NCI-H748 treated with DMSO at 0.1 percent for 48 hours (cell line): ENCODE measurements around the gene LSR.

ENCODE experiments used
- DNase-seq: peaks from one replicate; lab custom pipeline; 2025; lab: John Stamatoyannopoulos, UW

Gene LSR, protein sequence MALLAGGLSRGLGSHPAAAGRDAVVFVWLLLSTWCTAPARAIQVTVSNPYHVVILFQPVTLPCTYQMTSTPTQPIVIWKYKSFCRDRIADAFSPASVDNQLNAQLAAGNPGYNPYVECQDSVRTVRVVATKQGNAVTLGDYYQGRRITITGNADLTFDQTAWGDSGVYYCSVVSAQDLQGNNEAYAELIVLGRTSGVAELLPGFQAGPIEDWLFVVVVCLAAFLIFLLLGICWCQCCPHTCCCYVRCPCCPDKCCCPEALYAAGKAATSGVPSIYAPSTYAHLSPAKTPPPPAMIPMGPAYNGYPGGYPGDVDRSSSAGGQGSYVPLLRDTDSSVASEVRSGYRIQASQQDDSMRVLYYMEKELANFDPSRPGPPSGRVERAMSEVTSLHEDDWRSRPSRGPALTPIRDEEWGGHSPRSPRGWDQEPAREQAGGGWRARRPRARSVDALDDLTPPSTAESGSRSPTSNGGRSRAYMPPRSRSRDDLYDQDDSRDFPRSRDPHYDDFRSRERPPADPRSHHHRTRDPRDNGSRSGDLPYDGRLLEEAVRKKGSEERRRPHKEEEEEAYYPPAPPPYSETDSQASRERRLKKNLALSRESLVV

GRCh38 chr19:35248310-35249145 is at the start of gene LSR:
Gene LSR, plus strand, starts transcription at chr19:35249002. Its CDS starts 21 bp downstream, at chr19:35249023.
- peak; percentile 97 for DNase-seq

- no peak for DNase-seq
These were observed 49.3 kb upstream of the LSR start for GRCh38 chr19:35199481-35199880.

DNA sequence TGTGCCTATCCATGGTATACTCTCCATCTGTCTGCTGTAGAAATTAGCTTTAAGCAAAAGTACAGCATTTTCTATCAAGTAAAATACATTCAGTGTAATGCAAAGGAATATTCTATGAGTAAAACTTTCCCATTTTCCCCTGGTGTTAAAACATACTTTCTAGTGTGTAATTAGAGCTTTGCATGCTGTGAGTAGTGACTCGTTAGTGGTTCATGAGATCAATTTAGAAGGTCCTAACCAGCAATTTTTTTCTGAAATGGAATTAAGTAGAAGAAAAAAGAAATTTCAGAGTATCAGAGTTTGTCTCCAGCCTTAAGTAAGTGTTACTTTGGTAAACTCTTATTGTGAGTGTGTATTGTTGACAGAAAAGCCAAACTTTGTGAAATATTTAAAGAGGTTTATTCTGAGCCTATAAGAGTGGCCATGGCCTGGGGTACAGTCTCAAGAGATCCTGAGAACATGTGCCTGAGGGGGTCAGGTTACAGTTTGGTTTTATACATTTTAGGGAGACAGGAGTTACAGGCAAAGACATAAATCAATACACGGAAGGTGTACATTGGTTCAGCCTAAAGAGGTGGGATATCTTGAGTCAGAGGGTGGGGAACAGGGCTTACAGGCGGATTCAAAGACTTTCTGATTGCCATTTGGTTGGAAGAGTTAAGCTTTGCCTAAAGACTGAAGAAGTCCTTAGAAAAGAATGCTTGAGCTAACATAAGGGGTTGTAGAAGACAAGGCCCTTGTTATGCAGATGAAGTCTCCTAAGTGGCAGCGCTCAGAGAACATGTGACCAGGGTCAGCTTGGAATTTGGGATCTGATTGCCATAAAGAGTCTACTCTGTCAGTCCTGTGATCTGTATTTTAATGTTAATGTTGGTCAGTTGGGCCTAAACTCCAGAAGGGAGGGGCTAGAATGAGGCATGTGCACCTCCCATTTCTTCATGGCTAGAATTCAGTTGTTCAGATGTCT is 45.8 kb upstream of the LSR start:
- no peak for DNase-seq

DNA sequence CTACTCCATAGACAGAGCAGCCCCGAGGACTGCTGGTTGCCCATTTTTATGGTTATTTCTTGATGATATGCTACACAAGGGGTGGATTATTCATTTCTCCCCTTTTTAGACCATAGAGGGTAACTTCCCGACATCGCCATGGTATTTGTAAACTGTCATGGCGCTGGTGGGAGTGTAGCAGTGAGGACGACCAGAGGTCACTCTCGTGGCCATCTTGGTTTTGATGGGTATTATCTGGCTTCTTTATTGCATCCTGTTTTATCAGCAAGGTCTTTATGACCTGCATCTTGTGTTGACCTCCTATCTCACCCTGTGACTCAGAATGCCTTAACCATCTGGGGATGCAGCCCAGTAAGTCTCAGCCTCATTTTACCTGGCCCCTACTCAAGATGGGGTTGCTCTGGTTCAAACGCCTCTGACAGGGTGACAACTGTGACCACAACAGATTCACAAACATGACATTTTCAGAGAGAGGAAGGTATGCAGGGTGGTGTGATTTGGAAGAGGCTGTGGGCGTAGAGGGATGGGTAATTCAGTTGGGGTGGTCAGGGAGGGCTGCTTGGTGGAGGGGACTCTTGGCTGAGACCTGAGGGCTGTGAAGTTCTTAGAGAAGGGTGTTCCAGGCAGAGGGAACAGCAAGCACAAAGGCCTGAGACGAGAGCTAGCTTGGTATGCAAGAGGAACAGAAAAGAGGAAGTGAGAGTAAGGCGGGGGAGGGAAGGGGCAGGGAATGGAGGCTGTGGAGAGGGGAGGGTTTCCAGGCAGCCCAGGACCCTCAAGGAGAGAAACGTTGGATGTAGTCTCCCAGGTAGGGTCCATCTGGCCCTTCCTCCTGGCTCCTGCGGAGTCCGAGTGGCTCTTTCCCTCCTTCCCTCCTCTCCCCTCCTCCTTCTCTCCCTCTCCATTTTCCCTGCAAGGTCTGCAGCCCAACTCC is 43.7 kb upstream of the LSR start:
- no peak for DNase-seq

DNA sequence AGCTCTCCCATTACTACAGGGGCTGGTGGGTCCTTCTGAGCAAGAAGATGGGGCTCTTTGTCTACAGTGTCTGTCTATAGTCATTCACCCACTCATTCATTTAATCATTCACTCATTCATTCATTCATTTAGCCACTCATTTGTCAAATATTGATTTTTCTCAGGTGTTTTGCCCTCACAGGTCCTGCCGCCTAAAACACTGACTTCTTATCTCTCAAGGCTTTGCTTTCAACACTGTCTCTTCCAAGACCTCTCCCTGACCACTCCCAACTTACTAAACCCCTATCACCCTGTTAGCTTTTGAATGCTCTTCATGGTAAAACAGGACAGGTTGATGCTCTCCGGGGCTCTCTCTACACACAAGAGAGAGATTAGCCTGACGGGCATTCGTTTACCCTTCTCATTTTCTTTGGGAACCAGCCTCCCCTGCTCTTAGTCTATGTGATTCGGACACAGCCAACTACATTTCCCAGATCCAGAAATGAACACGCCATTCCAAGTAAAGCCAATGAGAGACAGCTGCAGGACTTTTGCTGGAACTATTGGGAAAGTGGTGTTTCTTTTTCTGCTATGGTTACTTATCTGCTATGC is 43.0 kb upstream of the LSR start:
- DNase-seq: no peak

- no peak for DNase-seq
These were observed 42.4 kb upstream of the LSR start for GRCh38 chr19:35206379-35206778.

- no peak for DNase-seq
These were observed 41.9 kb upstream of the LSR start for GRCh38 chr19:35206855-35207254.

DNA sequence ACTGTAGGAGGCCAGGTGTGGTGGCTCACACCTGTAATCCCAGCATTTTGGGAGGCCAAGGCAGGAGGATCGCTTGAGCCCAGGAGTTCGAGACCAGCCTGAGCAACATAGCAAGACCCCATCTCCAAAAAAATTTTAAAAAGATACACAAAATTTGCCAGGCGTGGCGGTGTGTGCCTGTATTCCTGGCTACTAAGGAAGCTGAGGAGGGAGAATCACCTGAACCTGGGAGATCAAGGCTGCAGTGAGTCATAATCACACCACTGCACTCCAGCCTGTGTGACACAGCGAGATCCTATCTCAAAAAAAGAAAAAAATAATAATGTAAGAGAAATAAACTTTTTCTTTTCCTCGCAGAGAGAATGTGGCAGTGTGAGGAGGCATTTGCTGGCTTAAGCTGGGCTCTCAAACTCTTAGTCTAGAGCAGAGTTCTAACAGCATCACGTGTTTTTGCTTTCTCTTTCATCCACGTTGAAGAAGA is 41.4 kb upstream of the LSR start:
- DNase-seq: no peak

GRCh38 chr19:35208121-35208520 is 40.7 kb upstream of the LSR start:
- DNase-seq: no peak

DNA sequence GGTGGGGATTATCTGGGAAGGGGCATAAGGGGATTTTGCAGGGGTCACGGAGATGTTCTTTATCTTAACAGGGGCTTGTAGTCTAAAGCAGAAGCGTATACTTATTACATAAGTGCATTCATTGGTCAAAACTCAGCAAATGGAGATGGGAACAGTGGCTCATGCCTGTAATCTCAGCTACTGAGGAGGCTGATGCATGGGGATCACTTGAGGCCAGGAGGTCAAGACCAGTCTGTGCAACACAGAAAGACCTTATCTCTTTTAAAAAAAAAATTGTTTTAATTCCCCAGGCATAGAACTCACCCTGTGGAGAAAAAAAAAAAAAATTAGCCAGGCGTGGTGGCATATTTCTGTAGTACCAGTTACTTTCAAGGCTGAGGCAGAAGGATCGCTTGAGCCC is 39.2 kb upstream of the LSR start:
- DNase-seq: no peak

- DNase-seq: no peak
These were observed 37.1 kb upstream of the LSR start for GRCh38 chr19:35211545-35212230.

DNA sequence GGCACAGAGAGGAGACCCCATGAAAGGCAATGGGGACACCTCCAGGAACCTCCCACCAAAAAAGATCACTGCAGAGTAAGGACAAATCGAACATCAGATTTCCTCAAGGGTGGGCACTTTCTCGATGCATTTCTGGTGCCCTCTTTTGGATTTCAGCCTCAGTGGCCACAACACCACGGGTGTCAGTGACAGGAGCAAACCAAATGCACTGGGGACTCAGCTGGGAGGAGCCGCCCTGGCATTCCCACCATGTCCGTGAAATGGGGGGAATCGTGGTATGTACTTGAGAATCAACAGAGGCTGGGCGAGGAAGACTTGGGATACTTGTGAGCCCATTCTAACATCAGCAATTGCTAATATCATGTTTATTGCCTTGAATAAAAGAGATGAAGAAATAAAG is 36.6 kb upstream of the LSR start:
- no peak for DNase-seq

- peak; percentile 76 for DNase-seq
These were observed 34.9 kb upstream of the LSR start for GRCh38 chr19:35213663-35214632.

DNA sequence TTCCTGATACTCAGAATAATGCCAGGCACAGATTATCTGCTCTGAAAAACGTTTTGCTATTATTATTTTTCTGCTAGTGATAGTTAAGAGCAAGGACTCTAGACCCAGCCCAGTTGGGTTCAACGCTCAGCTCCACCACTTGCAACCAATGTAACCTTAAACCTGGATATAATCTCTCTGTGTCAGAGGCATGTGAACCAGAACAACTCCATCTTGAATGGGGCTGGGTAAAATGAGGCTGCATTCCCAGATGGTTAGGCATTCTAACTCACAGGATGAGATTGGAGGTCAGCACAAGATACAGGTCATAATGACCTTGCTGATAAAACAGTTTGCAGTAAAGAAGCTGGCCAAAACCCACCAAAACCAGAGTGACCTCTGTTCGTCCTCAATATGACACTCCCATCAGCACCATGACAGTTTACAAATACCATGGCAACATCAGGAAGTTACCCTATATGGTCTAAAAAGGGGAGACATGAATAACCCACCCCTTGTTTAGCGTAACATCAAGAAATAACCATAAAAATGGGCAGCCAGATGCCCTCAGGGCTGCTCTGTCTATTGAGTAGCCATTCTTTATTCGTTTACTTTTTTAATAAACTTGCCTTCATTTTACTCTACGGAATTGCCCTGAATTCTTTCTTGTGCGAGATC is 33.9 kb upstream of the LSR start:
- DNase-seq: no peak

DNA sequence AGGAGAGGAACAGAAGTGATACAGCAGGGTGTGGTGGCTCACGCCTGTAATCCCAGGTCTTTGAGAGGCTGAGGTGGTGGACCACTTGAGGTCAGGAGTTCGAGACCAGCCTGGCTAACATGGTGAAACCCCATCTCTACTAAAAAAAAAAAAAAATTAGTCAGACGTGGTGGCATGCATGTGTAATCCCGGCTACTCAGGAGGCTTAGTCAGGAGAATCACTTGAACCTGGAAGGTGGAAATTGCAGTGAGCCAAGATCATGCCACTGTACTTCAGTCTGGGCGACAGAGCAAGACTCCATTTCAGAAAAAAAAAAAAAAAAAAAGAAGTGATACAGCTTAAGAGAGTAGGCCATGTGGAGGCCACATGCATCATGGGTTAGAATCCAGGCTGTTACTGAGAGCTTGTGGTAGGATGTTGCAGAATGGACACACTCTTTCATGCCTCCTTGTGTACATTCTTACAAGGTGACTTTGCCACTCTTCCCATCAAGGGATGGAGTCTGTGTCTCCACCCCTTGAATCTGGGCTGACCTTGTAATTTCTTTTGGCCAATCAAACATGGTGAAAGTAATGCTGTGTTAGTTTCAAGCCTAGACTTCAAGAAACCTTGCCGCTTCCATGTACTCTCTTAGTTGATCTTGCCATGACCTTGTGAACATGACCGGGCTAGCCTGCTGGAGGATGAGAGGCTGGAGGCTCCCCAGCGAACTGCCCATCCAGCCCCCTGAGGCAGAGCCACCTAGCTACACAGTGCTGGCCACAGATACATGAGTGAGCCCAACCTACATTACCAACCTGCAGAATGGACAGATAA is 32.6 kb upstream of the LSR start:
- DNase-seq: no peak

DNA sequence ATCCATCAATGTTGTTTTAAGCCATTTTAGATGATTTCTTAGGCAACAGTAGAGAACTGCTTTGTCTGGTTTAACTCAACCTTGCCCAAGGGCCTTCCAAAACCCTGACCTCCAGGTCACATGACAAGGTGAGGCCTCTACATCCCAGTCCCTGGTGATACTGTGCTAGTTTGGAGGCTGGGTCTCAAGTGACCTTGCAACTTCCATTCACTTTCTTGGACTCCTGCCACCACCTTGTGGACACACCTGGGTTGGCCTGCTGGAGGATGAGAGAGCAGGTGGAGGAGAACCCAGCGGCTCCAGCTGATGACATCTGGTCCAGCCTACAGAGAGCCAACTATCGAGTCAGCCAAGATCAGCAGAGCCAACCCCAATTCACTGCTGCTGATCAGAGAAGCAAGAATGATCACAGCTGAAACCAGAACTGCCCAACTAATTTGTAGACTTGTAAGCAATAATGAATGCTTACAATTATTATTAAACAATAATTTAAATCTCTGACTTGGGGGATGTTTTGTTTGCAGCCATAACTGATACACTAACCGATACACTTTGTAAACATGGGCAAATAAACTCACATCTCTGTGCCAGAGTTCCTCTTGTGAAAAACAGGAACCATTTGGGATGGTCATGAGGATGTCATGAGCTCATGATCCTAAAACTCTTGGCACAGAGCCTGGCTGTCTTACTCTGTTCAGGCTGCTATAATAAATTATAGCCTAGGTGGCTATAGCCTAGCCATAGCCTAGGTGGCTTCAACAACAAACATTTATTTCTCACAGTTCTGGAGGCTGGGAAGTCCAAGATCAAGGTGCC is 31.8 kb upstream of the LSR start:
- no peak for DNase-seq
